M059J (cell line): Measurements from ENCODE around the gene GCLM. TPM values are rescaled to one million over a fixed set of nuclear protein-coding genes. Genes with fewer than 3 reads are reported as not detected.
"Not testable (repeated sequence)": the region's sequence is repeated elsewhere in the genome, so short reads cannot be mapped to it uniquely, and the experiment has no call there.

Experiments
- DNase-seq: peaks from one replicate; pipeline ENCODE4 v3.0.0-alpha.2; 2012; ENCODE audit warnings: low read depth
- total RNA-seq: library from RNA; depleted of rRNA; stranded (reverse); fragments of >200 nt; shearing (Covaris generic); gene quantifications from 2 replicates; pipeline ENCODE4 v1.2.3, GENCODE V29; 2014

Gene GCLM
- total RNA-seq, 1 experiment from 2014 or later = 27.4 TPM

- DNase-seq = no peak
These were observed 9.6 kb downstream of the GCLM start for GRCh38 chr1:93899543-93900207.

- DNase-seq = no peak
These were observed 20.3 kb downstream of the GCLM start for GRCh38 chr1:93888900-93889299.

DNA sequence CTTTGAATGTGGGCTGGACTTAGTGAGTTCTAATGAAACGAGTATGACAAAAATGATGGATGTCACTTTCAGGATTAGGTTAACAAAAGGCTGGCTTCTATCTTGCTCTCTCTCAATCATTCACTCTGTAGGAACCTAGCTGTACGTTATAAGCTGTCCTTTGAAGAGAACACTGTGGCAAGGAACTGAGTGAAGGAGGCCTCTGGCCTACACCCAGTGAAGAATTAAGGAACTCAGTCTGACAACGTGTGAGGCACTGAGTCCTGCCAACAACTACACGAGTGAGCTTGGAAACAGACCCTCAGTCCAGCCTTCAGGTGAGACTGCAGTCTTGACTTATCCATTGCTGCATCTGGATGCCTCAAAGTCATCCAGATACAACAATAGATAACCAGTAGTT lies 27.0 kb downstream of the GCLM start:
- DNase-seq = no peak

DNA sequence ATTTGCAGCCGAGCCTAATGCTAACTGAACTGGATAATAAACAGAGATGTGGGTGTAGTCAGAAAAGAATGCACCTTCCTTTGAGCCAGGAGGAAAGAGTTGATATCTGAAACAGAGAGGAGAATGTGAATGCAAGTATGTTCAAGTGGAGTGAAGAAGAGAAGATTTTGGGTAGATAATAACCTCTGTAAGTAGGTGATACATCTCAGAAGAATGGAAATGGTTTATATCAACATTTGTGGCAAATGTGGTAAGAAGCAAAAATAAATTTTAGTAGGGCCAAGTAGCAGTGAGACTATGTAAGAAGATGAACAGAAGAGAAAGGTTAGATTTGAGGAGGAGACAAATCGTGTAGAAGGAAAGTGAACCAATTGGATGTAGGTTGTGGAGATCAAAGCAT lies 28.5 kb downstream of the GCLM start:
- DNase-seq = peak; percentile 45

GRCh38 chr1:93878889-93879586 lies 30.2 kb downstream of the GCLM start, which contains the start of gene DNTTIP2:
Gene DNTTIP2, minus strand, starts transcription at chr1:93879206. Its CDS starts 58 bp downstream, at chr1:93879148.
- DNase-seq = peak; percentile 92

- peak; percentile 68 for DNase-seq
These were observed 30.7 kb downstream of the GCLM start for GRCh38 chr1:93878501-93878888.

GRCh38 chr1:93877529-93877928 lies 31.7 kb downstream of the GCLM start:
- DNase-seq = no peak

DNA sequence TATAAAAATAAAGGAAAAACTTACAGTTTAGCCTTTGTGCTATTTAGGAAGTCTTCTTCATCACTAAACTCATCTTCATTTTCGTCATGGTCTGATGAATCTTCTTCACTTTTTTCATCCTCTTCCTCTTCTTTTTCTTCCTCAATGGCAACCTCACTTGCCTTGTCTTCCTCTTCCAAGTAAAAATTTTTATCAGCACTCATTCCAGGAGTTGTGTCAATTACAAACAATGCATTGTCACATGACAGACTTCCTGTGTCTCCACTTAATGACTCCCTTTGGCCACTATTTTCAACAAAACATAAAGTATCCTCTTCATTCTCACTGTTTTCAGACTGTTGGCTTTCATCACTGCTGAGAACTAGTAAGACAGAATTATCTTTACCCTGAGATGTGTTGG lies 33.0 kb downstream of the GCLM start:
- DNase-seq = peak; percentile 11

- peak; percentile 42 for DNase-seq
These were observed 35.1 kb downstream of the GCLM start for GRCh38 chr1:93874025-93874651.

GRCh38 chr1:93871366-93871765 lies 37.9 kb downstream of the GCLM start:
- no peak for DNase-seq

- DNase-seq = no peak
These were observed 39.6 kb downstream of the GCLM start for GRCh38 chr1:93869653-93870052.

DNA sequence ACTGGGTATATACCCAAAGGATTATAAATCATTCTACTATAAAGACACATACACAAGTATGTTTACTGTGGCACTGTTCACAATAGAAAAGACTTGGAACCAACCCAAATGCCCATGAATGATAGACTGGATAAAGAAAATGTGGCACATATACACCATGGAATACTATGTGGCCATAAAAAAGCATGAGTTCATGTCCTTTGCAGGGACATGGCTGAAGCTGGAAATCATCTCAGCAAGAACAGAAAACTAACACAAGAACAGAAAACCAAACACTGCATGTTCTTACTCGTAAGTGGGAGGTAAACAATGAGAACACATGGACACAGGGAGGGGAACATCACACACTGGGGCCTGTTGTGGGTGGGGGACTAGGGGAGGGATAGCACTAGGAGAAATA lies 40.7 kb downstream of the GCLM start:
- not testable (repeated sequence) for DNase-seq

- DNase-seq = no peak
These were observed 44.0 kb downstream of the GCLM start for GRCh38 chr1:93865253-93865652.

- no peak for DNase-seq
These were observed 45.1 kb downstream of the GCLM start for GRCh38 chr1:93864175-93864574.

GRCh38 chr1:93857653-93858052 lies 51.6 kb downstream of the GCLM start:
- DNase-seq = not testable (repeated sequence)

GRCh38 chr1:93855983-93856382 lies 53.2 kb downstream of the GCLM start:
- DNase-seq = not testable (repeated sequence)

GRCh38 chr1:93853940-93854339 lies 55.3 kb downstream of the GCLM start:
- DNase-seq = no peak

GRCh38 chr1:93851878-93852277 lies 57.4 kb downstream of the GCLM start:
- DNase-seq = no peak

GRCh38 chr1:93851327-93851712 lies 57.9 kb downstream of the GCLM start:
- DNase-seq = no peak

- DNase-seq = peak; percentile 72
These were observed 58.4 kb downstream of the GCLM start for GRCh38 chr1:93850687-93851326.

DNA sequence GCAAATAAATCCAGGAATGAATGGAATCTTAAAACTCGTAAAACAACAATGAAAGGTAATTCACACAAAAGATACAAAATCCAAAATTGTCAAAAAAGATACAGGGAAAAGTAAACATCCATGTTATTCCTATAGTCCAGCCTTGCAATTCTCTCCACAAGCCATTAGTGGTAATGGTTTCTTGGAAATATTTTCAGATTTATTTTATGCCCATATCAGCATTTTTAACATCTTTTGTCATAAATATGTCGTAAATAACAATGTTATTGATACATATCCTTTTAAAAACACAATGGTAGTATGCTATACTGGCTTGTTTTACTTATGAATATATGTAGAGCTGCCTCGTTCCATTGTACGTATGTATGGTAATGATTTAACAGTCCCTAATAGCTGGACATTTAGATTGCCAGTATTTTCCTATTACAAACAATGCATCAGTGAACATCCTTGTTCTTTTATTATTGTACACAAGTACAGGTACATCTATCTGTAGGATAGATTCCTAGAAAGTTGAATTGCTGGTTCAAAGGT lies 60.8 kb downstream of the GCLM start:
- no peak for DNase-seq

DNA sequence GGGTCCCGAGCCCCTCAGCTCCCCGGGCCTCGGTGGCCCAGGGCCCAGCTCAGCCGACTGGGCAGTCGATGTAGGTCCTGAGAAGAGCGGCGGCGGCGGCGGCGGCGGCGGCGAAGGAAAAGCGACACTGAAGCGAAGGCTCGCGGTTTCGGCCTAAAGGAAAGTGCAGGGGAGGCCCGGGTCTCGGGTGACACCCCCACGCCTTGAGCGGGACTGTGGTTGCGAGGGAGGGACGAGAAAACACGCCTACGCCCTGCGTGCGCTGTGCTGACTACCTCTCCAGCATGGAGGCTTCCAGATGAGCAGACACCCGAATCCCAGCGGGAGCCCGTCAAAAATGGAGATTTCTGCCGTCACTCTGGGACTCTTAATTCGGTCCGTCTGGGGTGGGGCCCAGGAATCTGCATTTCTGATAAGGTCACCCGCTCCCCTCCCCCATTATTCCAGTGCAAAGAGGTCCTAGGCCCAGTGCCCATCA lies 61.4 kb downstream of the GCLM start:
- peak; percentile 73 for DNase-seq
